MG63 (cell line): ENCODE data around the gene CPNE7. TPM values are rescaled to one million over a fixed set of nuclear protein-coding genes. Genes with fewer than 3 reads are reported as not detected.

ENCODE experiments used
- DNase-seq: peaks from one replicate; pipeline ENCODE4 v3.0.0-alpha.2; 2020
- H3K27me3 ChIP-seq: fragments of 250-450 bp; sonication (Bioruptor Pico); 2 replicates; pipeline ENCODE4 v1.5.1; 2020; ENCODE audit warnings: mild to moderate bottlenecking, moderate library complexity
- H3K36me3 ChIP-seq: fragments of 250-450 bp; sonication (Bioruptor Pico); 2 replicates; pipeline ENCODE4 v1.5.1; 2020; ENCODE audit warnings: mild to moderate bottlenecking, moderate library complexity
- H3K4me3 ChIP-seq: fragments of 250-450 bp; sonication (Bioruptor Pico); 2 replicates; pipeline ENCODE4 v1.5.1; 2020; ENCODE audit warnings: mild to moderate bottlenecking, moderate library complexity
- H3K9me3 ChIP-seq: fragments of 250-450 bp; sonication (Bioruptor Pico); 2 replicates; pipeline ENCODE4 v1.5.1; 2020; ENCODE audit warnings: mild to moderate bottlenecking, moderate library complexity
- total RNA-seq: library from RNA; depleted of rRNA; stranded (reverse); fragments of >200 nt; shearing (Covaris generic); gene quantifications from 2 replicates; pipeline ENCODE4 v1.2.3, GENCODE V29; 2014; ENCODE audit warnings: low replicate concordance

The CPNE7 gene
- total RNA-seq, 1 experiment from 2014 or later, result 9.1 TPM

- H3K4me3 ChIP-seq, result no peak overlapping the region
- H3K27me3 ChIP-seq, result no peaks in the 10 kb centered on the region
- no peaks in the 10 kb centered on the region for H3K9me3 ChIP-seq
- peaks cover 8% of the 10 kb centered on the region for H3K36me3 ChIP-seq
- no peak for DNase-seq
These were observed 29.6 kb upstream of the CPNE7 start for GRCh38 chr16:89545831-89546574.

- no peak overlapping the region for H3K4me3 ChIP-seq
- peaks cover 11% of the 10 kb centered on the region for H3K36me3 ChIP-seq
- no peaks in the 10 kb centered on the region for H3K27me3 ChIP-seq
These were observed 28.8 kb upstream of the CPNE7 start for GRCh38 chr16:89546781-89547180.

GRCh38 chr16:89547291-89547690 lies 28.3 kb upstream of the CPNE7 start:
- no peaks in the 10 kb centered on the region for H3K9me3 ChIP-seq
- no peaks in the 10 kb centered on the region for H3K27me3 ChIP-seq
- H3K4me3 ChIP-seq, result no peak overlapping the region
- H3K36me3 ChIP-seq, result peaks cover 11% of the 10 kb centered on the region
- no peak for DNase-seq

More at GRCh38 chr16:89546781-89547180, 28.8 kb upstream of the CPNE7 start:
- DNase-seq, result no peak
- H3K9me3 ChIP-seq, result no peaks in the 10 kb centered on the region

GRCh38 chr16:89547860-89548259 lies 27.7 kb upstream of the CPNE7 start:
- peaks cover 11% of the 10 kb centered on the region for H3K36me3 ChIP-seq
- H3K4me3 ChIP-seq, result no peak overlapping the region
- no peaks in the 10 kb centered on the region for H3K27me3 ChIP-seq
- no peaks in the 10 kb centered on the region for H3K9me3 ChIP-seq
- DNase-seq, result no peak

- Histone ChIP-seq H3K27me3 (no peaks in the 10 kb centered on the region), H3K4me3 (no peak overlapping the region), H3K9me3 (no peaks in the 10 kb centered on the region), H3K36me3 (peaks cover 11% of the 10 kb centered on the region)
- DNase-seq, result no peak
These were observed 27.1 kb upstream of the CPNE7 start for GRCh38 chr16:89548344-89549006.

GRCh38 chr16:89549007-89549700 lies 26.4 kb upstream of the CPNE7 start:
- H3K36me3 ChIP-seq, result peaks cover 11% of the 10 kb centered on the region
- H3K4me3 ChIP-seq, result no peak overlapping the region
- H3K27me3 ChIP-seq, result no peaks in the 10 kb centered on the region

GRCh38 chr16:89550421-89551007 lies 25.0 kb upstream of the CPNE7 start:
- no peak for DNase-seq
- H3K36me3 ChIP-seq, result peaks cover 8% of the 10 kb centered on the region
- no peaks in the 10 kb centered on the region for H3K9me3 ChIP-seq
- no peaks in the 10 kb centered on the region for H3K27me3 ChIP-seq
- H3K4me3 ChIP-seq, result no peak overlapping the region

More at GRCh38 chr16:89549007-89549700, 26.4 kb upstream of the CPNE7 start:
- no peaks in the 10 kb centered on the region for H3K9me3 ChIP-seq
- no peak for DNase-seq

- no peak overlapping the region for H3K4me3 ChIP-seq
- H3K9me3 ChIP-seq, result no peaks in the 10 kb centered on the region
- H3K36me3 ChIP-seq, result peaks cover 11% of the 10 kb centered on the region
- no peak for DNase-seq
- H3K27me3 ChIP-seq, result no peaks in the 10 kb centered on the region
These were observed 23.2 kb upstream of the CPNE7 start for GRCh38 chr16:89552329-89552728.

- no peak for DNase-seq
- Histone ChIP-seq H3K27me3 (no peaks in the 10 kb centered on the region), H3K9me3 (no peaks in the 10 kb centered on the region), H3K36me3 (peaks cover 13% of the 10 kb centered on the region), H3K4me3 (no peak overlapping the region)
These were observed 22.6 kb upstream of the CPNE7 start for GRCh38 chr16:89552913-89553312.

- no peak for DNase-seq
- Histone ChIP-seq H3K36me3 (peaks cover 15% of the 10 kb centered on the region), H3K4me3 (no peak overlapping the region), H3K9me3 (no peaks in the 10 kb centered on the region), H3K27me3 (no peaks in the 10 kb centered on the region)
These were observed 21.8 kb upstream of the CPNE7 start for GRCh38 chr16:89553733-89554132.

- Histone ChIP-seq H3K9me3 (no peaks in the 10 kb centered on the region), H3K36me3 (peaks cover 10% of the 10 kb centered on the region), H3K4me3 (no peak overlapping the region), H3K27me3 (no peaks in the 10 kb centered on the region)
- DNase-seq, result no peak
These were observed 21.2 kb upstream of the CPNE7 start for GRCh38 chr16:89554343-89554742.

GRCh38 chr16:89555265-89555664 lies 20.3 kb upstream of the CPNE7 start:
- DNase-seq, result no peak
- no peaks in the 10 kb centered on the region for H3K9me3 ChIP-seq
- H3K4me3 ChIP-seq, result no peak overlapping the region
- no peaks in the 10 kb centered on the region for H3K27me3 ChIP-seq
- peaks cover 12% of the 10 kb centered on the region for H3K36me3 ChIP-seq

- no peak overlapping the region for H3K4me3 ChIP-seq
These were observed 19.8 kb upstream of the CPNE7 start for GRCh38 chr16:89555780-89556179.

GRCh38 chr16:89556750-89557689 lies 18.5 kb upstream of the CPNE7 start:
- Histone ChIP-seq H3K9me3 (no peaks in the 10 kb centered on the region), H3K36me3 (peaks cover 23% of the 10 kb centered on the region), H3K4me3 (no peak overlapping the region), H3K27me3 (no peaks in the 10 kb centered on the region)
- peak; percentile 46 for DNase-seq

More at GRCh38 chr16:89555780-89556179, 19.8 kb upstream of the CPNE7 start:
- H3K27me3 ChIP-seq, result no peaks in the 10 kb centered on the region
- H3K9me3 ChIP-seq, result no peaks in the 10 kb centered on the region
- peaks cover 13% of the 10 kb centered on the region for H3K36me3 ChIP-seq
- no peak for DNase-seq

GRCh38 chr16:89557690-89558490 lies 17.7 kb upstream of the CPNE7 start:
- Histone ChIP-seq H3K27me3 (no peaks in the 10 kb centered on the region), H3K36me3 (peaks cover 32% of the 10 kb centered on the region), H3K9me3 (no peaks in the 10 kb centered on the region), H3K4me3 (no peak overlapping the region)
- no peak for DNase-seq
